Fibroblast of mammary gland (primary cell): ENCODE data around the gene RANBP17.

Experiments
- DNase-seq: peaks from one replicate; pipeline ENCODE4 v3.0.0-alpha.2; 2010; ENCODE audit warnings: low read depth
- H3K4me3 ChIP-seq: 2 replicates; pipeline ENCODE4 v1.5.1; 2011; ENCODE audit warnings: low read depth, mild to moderate bottlenecking, low read length, moderate library complexity; ENCODE audit not compliant: control insufficient read depth
- TF ChIP-seq, protein P1 (sequence below): conservative IDR thresholded peaks from 2 replicates; pipeline ENCODE4 v1.5.1; 2011; ENCODE audit warnings: low read depth, low read length, inconsistent platforms; ENCODE audit not compliant: control insufficient read depth, insufficient read depth

The RANBP17 gene

DNA sequence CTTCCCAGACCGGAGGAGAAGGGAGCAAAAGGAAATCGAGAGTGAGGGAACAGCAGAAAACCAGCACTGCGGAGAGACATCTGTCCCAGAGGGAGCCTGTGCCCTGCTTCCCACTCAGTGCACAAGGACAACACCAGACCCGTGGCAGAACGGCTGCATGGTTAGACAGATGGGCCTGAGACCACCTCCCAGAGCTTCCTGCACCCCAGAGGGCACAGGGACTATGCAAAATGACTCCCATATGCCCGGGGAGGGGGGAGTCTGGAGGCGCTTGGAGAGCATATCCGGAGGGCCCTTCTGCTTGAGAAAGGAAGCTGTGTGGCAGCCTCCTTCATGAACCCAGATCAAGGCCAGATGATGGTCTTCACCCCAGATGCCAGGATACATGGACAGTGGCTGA is 473.8 kb downstream of the RANBP17 start:
- DNase-seq = no peak
- TF ChIP-seq, protein P1, sequence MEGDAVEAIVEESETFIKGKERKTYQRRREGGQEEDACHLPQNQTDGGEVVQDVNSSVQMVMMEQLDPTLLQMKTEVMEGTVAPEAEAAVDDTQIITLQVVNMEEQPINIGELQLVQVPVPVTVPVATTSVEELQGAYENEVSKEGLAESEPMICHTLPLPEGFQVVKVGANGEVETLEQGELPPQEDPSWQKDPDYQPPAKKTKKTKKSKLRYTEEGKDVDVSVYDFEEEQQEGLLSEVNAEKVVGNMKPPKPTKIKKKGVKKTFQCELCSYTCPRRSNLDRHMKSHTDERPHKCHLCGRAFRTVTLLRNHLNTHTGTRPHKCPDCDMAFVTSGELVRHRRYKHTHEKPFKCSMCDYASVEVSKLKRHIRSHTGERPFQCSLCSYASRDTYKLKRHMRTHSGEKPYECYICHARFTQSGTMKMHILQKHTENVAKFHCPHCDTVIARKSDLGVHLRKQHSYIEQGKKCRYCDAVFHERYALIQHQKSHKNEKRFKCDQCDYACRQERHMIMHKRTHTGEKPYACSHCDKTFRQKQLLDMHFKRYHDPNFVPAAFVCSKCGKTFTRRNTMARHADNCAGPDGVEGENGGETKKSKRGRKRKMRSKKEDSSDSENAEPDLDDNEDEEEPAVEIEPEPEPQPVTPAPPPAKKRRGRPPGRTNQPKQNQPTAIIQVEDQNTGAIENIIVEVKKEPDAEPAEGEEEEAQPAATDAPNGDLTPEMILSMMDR = no peak
- H3K4me3 ChIP-seq = no peak overlapping the region

DNA sequence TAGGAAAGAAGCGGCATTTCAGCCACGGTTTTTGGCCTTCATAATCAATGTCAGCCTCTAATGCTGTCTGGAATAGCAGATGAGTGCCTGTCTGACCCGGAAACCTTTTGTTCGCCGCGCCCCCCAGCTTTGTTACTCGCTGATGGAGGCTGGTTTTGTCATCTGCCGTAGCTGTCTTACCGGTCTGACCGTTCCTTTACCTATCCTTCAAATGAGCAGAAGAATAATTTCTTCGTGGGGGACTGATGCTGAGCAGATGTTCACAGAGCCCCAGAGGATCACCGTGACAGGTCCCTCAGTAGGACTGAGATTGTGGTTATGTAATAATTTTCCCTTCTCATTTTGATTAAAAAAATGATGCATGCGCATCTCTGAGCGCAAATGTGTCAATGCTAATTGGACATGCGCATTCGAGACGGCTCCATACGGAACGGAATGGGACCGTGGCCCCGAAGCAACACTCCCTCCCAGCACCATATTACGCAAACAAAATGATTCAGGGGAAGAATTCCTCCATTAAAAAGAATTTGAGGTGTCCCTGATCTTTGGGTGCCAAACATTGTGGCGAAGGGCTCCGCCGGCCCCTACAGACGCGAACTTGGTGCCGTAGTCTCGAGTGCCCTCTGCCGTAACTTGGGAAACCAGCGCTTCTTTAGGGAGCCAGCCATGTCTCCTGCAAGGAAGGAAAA is 474.8 kb downstream of the RANBP17 start:
- H3K4me3 ChIP-seq = peak overlapping the region; percentile 54
- TF ChIP-seq, protein P1 = peak; percentile 70
- peak; percentile 61 for DNase-seq

DNA sequence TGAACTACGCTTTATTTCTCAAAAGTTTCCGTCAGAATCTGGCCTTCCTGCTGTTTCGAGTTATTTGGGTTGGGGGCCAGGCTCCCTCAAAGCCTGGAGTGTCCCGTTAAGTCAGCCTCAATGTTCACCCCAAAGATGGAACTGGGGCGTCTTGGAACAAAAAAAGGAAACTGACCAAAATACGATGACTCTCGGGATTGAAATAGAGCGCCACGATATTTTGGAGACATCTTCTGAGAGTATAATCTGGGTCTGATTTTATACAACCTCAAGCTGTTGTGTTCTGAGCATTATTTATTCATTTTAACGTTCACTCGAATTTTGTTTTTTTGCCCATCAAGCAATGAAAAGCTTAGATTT is 475.4 kb downstream of the RANBP17 start:
- peak overlapping the region; percentile 54 for H3K4me3 ChIP-seq
- no peak for DNase-seq
- TF ChIP-seq, protein P1 = no peak

DNA sequence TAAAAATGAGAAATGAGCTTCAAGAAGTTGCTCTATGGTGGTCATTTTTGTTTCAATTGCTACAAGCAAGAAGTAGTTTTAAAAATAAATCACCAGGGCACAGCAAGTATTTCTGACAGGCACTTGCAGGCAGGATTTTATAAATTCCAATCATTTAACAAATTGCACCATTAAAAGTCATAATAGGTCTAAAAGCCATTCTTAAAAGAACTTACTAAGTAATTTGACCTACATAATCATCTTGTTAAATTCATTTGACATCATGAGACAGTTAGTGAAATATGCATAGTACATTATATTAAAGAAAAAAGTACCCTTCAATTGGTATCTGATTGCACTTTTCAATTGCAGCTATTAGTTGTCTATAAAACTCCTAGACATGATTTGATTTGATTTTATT is 478.2 kb downstream of the RANBP17 start:
- TF ChIP-seq, protein P1 = no peak
- no peak for DNase-seq
- no peak overlapping the region for H3K4me3 ChIP-seq

DNA sequence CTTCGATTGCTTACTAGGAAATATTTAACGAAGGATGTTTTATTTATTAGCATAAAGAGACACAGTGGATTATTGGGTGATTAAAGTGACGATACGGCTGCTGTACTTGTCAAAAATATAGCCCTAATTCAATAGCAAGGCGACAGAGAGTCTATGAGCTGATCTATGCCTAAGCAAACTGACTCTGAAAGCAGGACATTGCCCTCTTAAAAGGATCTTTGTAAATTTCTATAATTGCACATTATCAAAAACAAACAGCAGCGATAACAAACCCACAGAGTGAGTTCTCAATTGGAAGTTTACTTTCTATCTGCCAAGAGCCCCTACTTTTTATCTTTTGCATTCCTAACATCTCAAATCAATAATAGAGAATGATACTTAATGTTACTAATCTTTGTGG is 478.7 kb downstream of the RANBP17 start:
- TF ChIP-seq, protein P1 = no peak
- DNase-seq = no peak
- H3K4me3 ChIP-seq = no peak overlapping the region

DNA sequence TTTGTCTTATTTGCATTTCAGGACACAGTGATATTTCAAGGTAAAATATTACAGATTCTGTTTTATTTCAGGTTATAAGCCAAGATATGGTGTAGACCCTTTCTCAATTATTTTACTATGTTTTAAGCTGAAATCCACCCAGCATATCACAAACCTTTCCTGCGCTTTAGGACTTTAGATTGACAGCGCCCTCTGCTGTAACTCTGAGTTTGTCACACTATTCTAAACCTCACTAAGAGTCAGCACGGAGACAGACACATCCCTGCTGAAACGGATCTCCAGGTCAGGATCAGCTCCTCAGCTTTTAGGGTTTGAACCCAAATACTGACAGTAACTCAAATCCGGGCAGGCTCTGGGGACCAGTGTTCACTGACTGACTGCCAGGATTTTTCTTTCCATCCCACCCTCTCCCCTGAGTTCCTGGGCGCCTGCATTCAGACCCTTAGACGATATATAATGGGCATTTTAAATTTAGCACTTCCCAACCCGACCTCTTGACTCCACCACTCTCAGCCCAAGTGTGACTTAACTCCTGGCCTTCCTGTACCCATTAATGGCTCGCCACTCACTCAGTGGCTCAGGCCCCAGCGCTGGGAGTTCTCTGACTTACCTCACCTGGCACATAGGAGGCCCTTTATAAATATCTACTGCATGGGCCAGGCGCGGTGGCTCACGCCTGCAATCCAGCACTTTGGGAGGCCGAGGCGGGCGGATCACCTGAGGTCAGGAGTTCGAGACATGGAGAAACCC is 480.7 kb downstream of the RANBP17 start:
- TF ChIP-seq, protein P1 = peak; percentile 82
- no peak overlapping the region for H3K4me3 ChIP-seq
- DNase-seq = peak; percentile 67
